ENCODE results near the gene DOK3.

DNA sequence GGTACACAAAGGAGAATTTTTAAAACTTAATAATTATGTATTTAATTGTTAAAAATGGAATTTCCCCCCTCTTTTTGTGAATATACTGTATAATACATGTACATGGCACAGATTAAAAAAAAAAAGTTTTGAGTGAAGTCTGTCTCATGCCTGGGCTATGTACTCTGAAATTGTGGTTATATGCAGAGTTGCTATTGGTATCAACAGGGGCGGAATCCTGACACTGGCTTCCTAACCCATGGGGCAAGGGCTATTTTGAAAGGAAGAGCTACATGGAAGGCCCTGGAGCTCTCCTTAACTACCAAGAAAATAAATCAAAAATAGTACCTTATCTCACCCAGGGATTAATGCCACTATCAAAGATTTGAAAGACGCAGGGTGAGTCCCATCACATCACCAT, 45.6 kb upstream of the DOK3 start:
- TF ChIP-seq, protein P1, sequence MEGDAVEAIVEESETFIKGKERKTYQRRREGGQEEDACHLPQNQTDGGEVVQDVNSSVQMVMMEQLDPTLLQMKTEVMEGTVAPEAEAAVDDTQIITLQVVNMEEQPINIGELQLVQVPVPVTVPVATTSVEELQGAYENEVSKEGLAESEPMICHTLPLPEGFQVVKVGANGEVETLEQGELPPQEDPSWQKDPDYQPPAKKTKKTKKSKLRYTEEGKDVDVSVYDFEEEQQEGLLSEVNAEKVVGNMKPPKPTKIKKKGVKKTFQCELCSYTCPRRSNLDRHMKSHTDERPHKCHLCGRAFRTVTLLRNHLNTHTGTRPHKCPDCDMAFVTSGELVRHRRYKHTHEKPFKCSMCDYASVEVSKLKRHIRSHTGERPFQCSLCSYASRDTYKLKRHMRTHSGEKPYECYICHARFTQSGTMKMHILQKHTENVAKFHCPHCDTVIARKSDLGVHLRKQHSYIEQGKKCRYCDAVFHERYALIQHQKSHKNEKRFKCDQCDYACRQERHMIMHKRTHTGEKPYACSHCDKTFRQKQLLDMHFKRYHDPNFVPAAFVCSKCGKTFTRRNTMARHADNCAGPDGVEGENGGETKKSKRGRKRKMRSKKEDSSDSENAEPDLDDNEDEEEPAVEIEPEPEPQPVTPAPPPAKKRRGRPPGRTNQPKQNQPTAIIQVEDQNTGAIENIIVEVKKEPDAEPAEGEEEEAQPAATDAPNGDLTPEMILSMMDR (IDR thresholded peaks at IDR 0.05), result no peak
- no peak for TF ChIP-seq POLR2AphosphoS5 (IDR thresholded peaks at IDR 0.05)
